ENCODE results near the gene ECT2.

- no peak for TF ChIP-seq POLR2A (IDR thresholded peaks at IDR 0.05)
- TF ChIP-seq POLR2AphosphoS5 (IDR thresholded peaks at IDR 0.05), result no peak
- TF ChIP-seq CTCF (IDR thresholded peaks at IDR 0.05), result no peak
Observed at GRCh38 chr3:172713316-172713715, 37.2 kb upstream of the ECT2 start.
